Liver (tissue), 9 donors: ENCODE results near the gene FSTL1. TPM values are rescaled to one million over a fixed set of nuclear protein-coding genes. Genes with fewer than 3 reads are reported as not detected.

Experiments used
- DNase-seq: peaks from one replicate; pipeline ENCODE4 v3.0.0-alpha.2; 2017; ENCODE audit warnings: low spot score
- H3K27ac ChIP-seq, 2 donors: one replicate each; pipeline ENCODE4 v1.7.0; 2013; ENCODE audit warnings: inconsistent platforms in 2 of 2, low read length in 2 of 2, control low read depth in 1 of 2, low read depth in 1 of 2, mild to moderate bottlenecking in 1 of 2
- H3K27me3 ChIP-seq, 4 donors: one replicate each; pipeline versions ENCODE4 v1.6.1 to v1.7.0; 2013; ENCODE audit warnings: low read length in 3 of 4, inconsistent platforms in 1 of 4, mild to moderate bottlenecking in 1 of 4, moderate library complexity in 1 of 4; ENCODE audit not compliant: control insufficient read depth in 4 of 4, insufficient read depth in 4 of 4
- H3K36me3 ChIP-seq, 4 donors: one replicate each; pipeline versions ENCODE4 v1.6.1 to v1.7.0; 2013; ENCODE audit warnings: low read length in 3 of 4, mild to moderate bottlenecking in 3 of 4, low read depth in 1 of 4, moderate library complexity in 1 of 4; ENCODE audit not compliant: control insufficient read depth in 4 of 4, insufficient read depth in 3 of 4
- H3K4me1 ChIP-seq, 4 donors: one replicate each; pipeline versions ENCODE4 v1.6.1 to v1.7.0; 2013; ENCODE audit warnings: low read length in 3 of 4, mild to moderate bottlenecking in 3 of 4, moderate library complexity in 1 of 4; ENCODE audit not compliant: control insufficient read depth in 4 of 4, insufficient read depth in 4 of 4
- H3K4me3 ChIP-seq, 3 donors: one replicate each; pipeline versions ENCODE4 v1.6.1 to v1.7.0; 2013; ENCODE audit warnings: low read length in 3 of 3, control low read depth in 1 of 3, low read depth in 1 of 3, mild to moderate bottlenecking in 1 of 3
- H3K9ac ChIP-seq, 2 donors: one replicate each; pipeline ENCODE4 v1.7.0; 2013; ENCODE audit warnings: low read length in 2 of 2, mild to moderate bottlenecking in 2 of 2, moderate library complexity in 2 of 2, control low read depth in 1 of 2, low read depth in 1 of 2
- H3K9me3 ChIP-seq, 4 donors: one replicate each; pipeline versions ENCODE4 v1.6.1 to v1.7.0; 2013; ENCODE audit warnings: low read length in 3 of 4; ENCODE audit not compliant: control insufficient read depth in 4 of 4
- CTCF ChIP-seq: fragments of 150-350 bp; IDR thresholded peaks from 2 replicates; pipeline ENCODE4 v1.5.1; 2017; ENCODE audit warnings: improper control_type of control experiment, low read depth, low read length; ENCODE audit not compliant: missing input control
- FOXA2 ChIP-seq: IDR thresholded peaks from 2 replicates; pipeline ENCODE4 v1.6.1; 2016; ENCODE audit warnings: antibody characterized with exemption
- HNF4G ChIP-seq: IDR thresholded peaks from 2 replicates; pipeline ENCODE4 v1.6.1; 2016; ENCODE audit warnings: antibody characterized with exemption
- RAD21 ChIP-seq, 2 donors: IDR thresholded peaks; 2 replicates each; pipeline ENCODE4 v1.6.1; 2016; ENCODE audit warnings: antibody characterized with exemption in 2 of 2, mild to moderate bottlenecking in 2 of 2
- REST ChIP-seq: IDR thresholded peaks from 2 replicates; pipeline ENCODE4 v1.6.1; 2016; ENCODE audit warnings: antibody characterized with exemption, mild to moderate bottlenecking
- RXRA ChIP-seq, 2 donors: IDR thresholded peaks; 2 replicates each; pipeline ENCODE4 v1.6.1; 2017 to 2018; ENCODE audit warnings: antibody characterized with exemption in 2 of 2, mild to moderate bottlenecking in 1 of 2
- SP1 ChIP-seq: IDR thresholded peaks from 2 replicates; pipeline ENCODE4 v1.6.1; 2018; ENCODE audit warnings: antibody characterized with exemption, mild to moderate bottlenecking
- ZBTB33 ChIP-seq: IDR thresholded peaks from 2 replicates; pipeline ENCODE4 v1.6.1; 2016; ENCODE audit warnings: antibody characterized with exemption
- WGBS: extraction: QIAGEN DNeasy Blood & Tissue Kit; methylation state at CpG from one replicate; pipeline ENCODE4 v1.1.7; 2013; 5-methylcytosine and 5-hydroxymethylcytosine counted together
- polyA plus RNA-seq, 2 donors: library from polyadenylated mRNA; stranded (reverse) in 1 of 2; unstranded in 1 of 2; fragments of 200-250 nt in 1 of 2; fragments of >200 nt in 1 of 2; fragmentation: Nextera tagmentation in 1 of 2; extraction: Ambion mirVana in 1 of 2; gene quantifications; one replicate each; pipeline versions ENCODE4 v1.2.1 to v1.2.3, GENCODE V29; 2013 to 2015
- total RNA-seq, 2 donors: library from RNA; depleted of rRNA; stranded (reverse); fragments of >200 nt; gene quantifications; one replicate each; pipeline ENCODE4 v1.2.3, GENCODE V29; 2014
- donor health status: healthy.
- donor health status: healthy.
- donor health status: healthy.
- donor health status: healthy.
- donor health status: healthy.

The FSTL1 gene
- total and polyA plus RNA-seq, 4 donors: 9.6 to 67.5 (median 24.6) TPM

GRCh38 chr3:120440001-120440703 lies 10.6 kb downstream of the FSTL1 start (continued):
- TF ChIP-seq REST (no peak), SP1 (no peak)

- Histone ChIP-seq H3K4me1 (peaks cover 0 to 3% (median 0%) of the 10 kb centered on the region in 4 donors), H3K9ac (no peak overlapping the region), H3K9me3 (no peaks in the 10 kb centered on the region), H3K27ac (peak overlapping the region in 1 of 2 donors; percentile 1), H3K36me3 (no peaks in the 10 kb centered on the region), H3K4me3 (no peak overlapping the region), H3K27me3 (no peaks in the 10 kb centered on the region)
- 73% methylated on average over 10 of the region's 10 CpGs for WGBS
- TF ChIP-seq RAD21 (IDR thresholded peaks at IDR 0.05): peak; percentile 7 to 11
- TF ChIP-seq FOXA2: no peak
- peak; percentile 14 to 20 for TF ChIP-seq RXRA (IDR thresholded peaks at IDR 0.05)
- TF ChIP-seq ZBTB33: no peak
- TF ChIP-seq HNF4G: no peak
- TF ChIP-seq REST: peak; percentile 91
- DNase-seq: peak; percentile 42
Observed at GRCh38 chr3:120438665-120439370, 12.0 kb downstream of the FSTL1 start.

- no peak overlapping the region for H3K4me3 ChIP-seq
- H3K27me3 ChIP-seq: no peaks in the 10 kb centered on the region
- no peaks in the 10 kb centered on the region for H3K36me3 ChIP-seq
- no peaks in the 10 kb centered on the region for H3K9me3 ChIP-seq
- DNase-seq: no peak
- WGBS: 98% methylated on average over 4 of the region's 4 CpGs
- peaks cover 0 to 3% (median 0%) of the 10 kb centered on the region in 4 donors for H3K4me1 ChIP-seq
- no peak overlapping the region for H3K9ac ChIP-seq
- no peak overlapping the region for H3K27ac ChIP-seq
- TF ChIP-seq CTCF (no peak), HNF4G (no peak), FOXA2 (no peak)
Observed at GRCh38 chr3:120438216-120438615, 12.6 kb downstream of the FSTL1 start.
